Prostate gland (tissue), 2 donors: ENCODE data around the gene CDC123. TPM values are rescaled to one million over a fixed set of nuclear protein-coding genes. Genes with fewer than 3 reads are reported as not detected.

Source experiments
- DNase-seq: peaks from one replicate; pipeline ENCODE4 v3.0.0-alpha.2; 2019; ENCODE audit warnings: low spot score
- H3K27ac ChIP-seq, 2 donors: fragments of 200-600 bp; sonication (generic); 2 replicates each; pipeline ENCODE4 v1.5.1; 2017 to 2019
- H3K27me3 ChIP-seq: fragments of 200-600 bp; sonication (generic); replicated peaks from 2 replicates; pipeline ENCODE4 v1.5.1; 2019; ENCODE audit not compliant: insufficient read depth
- H3K36me3 ChIP-seq, 2 donors: fragments of 200-600 bp; sonication (generic); 1 replicate in 1 of 2; 2 replicates in 1 of 2; pipeline versions ENCODE4 v1.5.1 to v1.8.1; 2017 to 2019
- H3K4me1 ChIP-seq: fragments of 200-600 bp; sonication (generic); replicated peaks from 2 replicates; pipeline ENCODE4 v1.5.1; 2019
- H3K4me3 ChIP-seq, 2 donors: fragments of 200-600 bp; sonication (generic); 2 replicates each; pipeline ENCODE4 v1.5.1; 2017 to 2019
- H3K9me3 ChIP-seq: fragments of 200-600 bp; sonication (generic); 2 replicates; pipeline ENCODE4 v1.5.1; 2017
- POLR2A ChIP-seq: fragments of 450-650 bp; IDR thresholded peaks from one replicate; pipeline ENCODE4 v1.6.1; 2016; ENCODE audit warnings: antibody characterized with exemption, mild to moderate bottlenecking
- POLR2AphosphoS5 ChIP-seq: sonication (generic); formaldehyde crosslinking; IDR thresholded peaks from one replicate; pipeline ENCODE4 v1.6.1; 2017; ENCODE audit warnings: antibody characterized with exemption
- WGBS: methylation state at CpG from one replicate; pipeline ENCODE4 v1.1.5; 2018; 5-methylcytosine and 5-hydroxymethylcytosine counted together
- intact Hi-C: fragments of 100-400 bp; cut with DNase I; formaldehyde crosslinking; loops from one replicate; pipeline ENCODE4 v1.14.2; 2022
- total RNA-seq, 2 donors: library from RNA; depleted of rRNA; stranded (reverse); fragments of >200 nt; gene quantifications; one replicate each; pipeline ENCODE4 v1.1.0, GENCODE V29; 2016
- TF ChIP-seq, protein P1 (sequence below), 4 experiments: fragments of 200-600 bp in 2 of 4; fragments of 450-650 bp in 2 of 4; sonication (generic) in 2 of 4; IDR thresholded peaks; 1 replicate in 3 of 4; 2 replicates in 1 of 4; pipeline ENCODE4 v1.5.1; 2016 to 2019; ENCODE audit warnings: antibody characterized with exemption in 4 of 4, mild to moderate bottlenecking in 2 of 4, moderate library complexity in 2 of 4

CDC123 gene
- total RNA-seq, 2 donors from 2014 or later, result 52.4 to 63.3 TPM

DNA sequence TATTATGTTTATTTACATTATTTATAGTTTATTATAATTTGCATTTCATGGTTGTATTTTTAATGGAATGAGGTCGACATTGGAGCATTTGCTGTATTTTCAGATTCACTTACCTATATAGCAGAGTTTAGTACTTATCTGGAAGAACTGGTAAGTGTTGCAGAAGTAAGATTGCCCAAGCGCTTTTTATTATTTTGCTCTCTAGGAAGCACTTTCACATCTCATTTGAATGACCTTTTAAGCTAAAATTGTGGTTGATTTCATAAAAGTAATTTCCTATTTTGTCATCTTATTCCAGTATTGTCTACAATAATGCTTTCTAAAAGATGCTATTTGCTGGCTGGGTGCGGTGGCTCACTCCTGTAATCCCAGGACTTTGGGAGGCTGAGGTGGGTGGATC, 37.9 kb upstream of the CDC123 start:
- TF ChIP-seq, protein P1, sequence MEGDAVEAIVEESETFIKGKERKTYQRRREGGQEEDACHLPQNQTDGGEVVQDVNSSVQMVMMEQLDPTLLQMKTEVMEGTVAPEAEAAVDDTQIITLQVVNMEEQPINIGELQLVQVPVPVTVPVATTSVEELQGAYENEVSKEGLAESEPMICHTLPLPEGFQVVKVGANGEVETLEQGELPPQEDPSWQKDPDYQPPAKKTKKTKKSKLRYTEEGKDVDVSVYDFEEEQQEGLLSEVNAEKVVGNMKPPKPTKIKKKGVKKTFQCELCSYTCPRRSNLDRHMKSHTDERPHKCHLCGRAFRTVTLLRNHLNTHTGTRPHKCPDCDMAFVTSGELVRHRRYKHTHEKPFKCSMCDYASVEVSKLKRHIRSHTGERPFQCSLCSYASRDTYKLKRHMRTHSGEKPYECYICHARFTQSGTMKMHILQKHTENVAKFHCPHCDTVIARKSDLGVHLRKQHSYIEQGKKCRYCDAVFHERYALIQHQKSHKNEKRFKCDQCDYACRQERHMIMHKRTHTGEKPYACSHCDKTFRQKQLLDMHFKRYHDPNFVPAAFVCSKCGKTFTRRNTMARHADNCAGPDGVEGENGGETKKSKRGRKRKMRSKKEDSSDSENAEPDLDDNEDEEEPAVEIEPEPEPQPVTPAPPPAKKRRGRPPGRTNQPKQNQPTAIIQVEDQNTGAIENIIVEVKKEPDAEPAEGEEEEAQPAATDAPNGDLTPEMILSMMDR (IDR thresholded peaks at IDR 0.05), result no peak
- intact Hi-C loops, result no loop called here
- Histone ChIP-seq H3K4me1 (no peaks in the 10 kb centered on the region), H3K9me3 (no peaks in the 10 kb centered on the region), H3K4me3 (no peak overlapping the region), H3K27ac (no peak overlapping the region), H3K27me3 (no peaks in the 10 kb centered on the region), H3K36me3 (peaks cover 0 to 3% of the 10 kb centered on the region in 2 donors)
- WGBS, result 97% methylated on average over 3 of the region's 3 CpGs
- DNase-seq, result no peak

GRCh38 chr10:12160664-12161063, 35.3 kb upstream of the CDC123 start:
- TF ChIP-seq POLR2A (no peak), POLR2AphosphoS5 (no peak)
- TF ChIP-seq, protein P1 (IDR thresholded peaks at IDR 0.05), result no peak
- intact Hi-C loops, result no loop called here

GRCh38 chr10:12162927-12163326, 33.1 kb upstream of the CDC123 start:
- no peaks in the 10 kb centered on the region for H3K27me3 ChIP-seq
- H3K36me3 ChIP-seq, result no peaks in the 10 kb centered on the region
- no peaks in the 10 kb centered on the region for H3K4me1 ChIP-seq
- intact Hi-C loops, result no loop called here
- no peak for TF ChIP-seq POLR2A
- no peak for TF ChIP-seq POLR2AphosphoS5
- TF ChIP-seq, protein P1 (IDR thresholded peaks at IDR 0.05), result no peak
- no peak overlapping the region for H3K27ac ChIP-seq
- H3K9me3 ChIP-seq, result no peaks in the 10 kb centered on the region
- DNase-seq, result no peak
- 97% methylated on average over 6 of the region's 6 CpGs for WGBS
- H3K4me3 ChIP-seq, result no peak overlapping the region

More at GRCh38 chr10:12160664-12161063, 35.3 kb upstream of the CDC123 start:
- no peaks in the 10 kb centered on the region for H3K27me3 ChIP-seq
- no peak overlapping the region for H3K27ac ChIP-seq
- H3K4me1 ChIP-seq, result no peaks in the 10 kb centered on the region
- WGBS, result 94% methylated on average over 5 of the region's 5 CpGs
- no peaks in the 10 kb centered on the region for H3K9me3 ChIP-seq
- no peak for DNase-seq
- peaks cover 0 to 3% of the 10 kb centered on the region in 2 donors for H3K36me3 ChIP-seq
- H3K4me3 ChIP-seq, result no peak overlapping the region

DNA sequence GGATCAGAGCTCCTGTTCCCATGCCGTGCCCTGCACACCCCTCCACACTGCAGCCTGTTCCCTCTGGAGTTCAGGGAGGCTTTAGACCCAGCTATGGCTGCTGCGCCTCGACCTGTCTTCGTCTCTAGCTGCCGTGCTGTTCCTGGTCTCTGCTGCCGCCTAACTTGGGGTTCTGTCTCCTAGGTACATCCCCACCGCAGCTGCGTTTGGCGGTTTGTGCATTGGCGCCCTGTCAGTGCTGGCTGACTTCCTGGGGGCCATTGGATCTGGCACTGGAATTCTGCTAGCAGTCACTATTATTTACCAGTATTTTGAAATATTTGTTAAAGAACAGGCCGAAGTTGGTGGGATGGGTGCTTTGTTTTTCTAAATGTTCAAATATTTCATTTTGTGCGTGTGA, 31.9 kb upstream of the CDC123 start:
- Histone ChIP-seq H3K27me3 (no peaks in the 10 kb centered on the region), H3K9me3 (no peaks in the 10 kb centered on the region), H3K27ac (no peak overlapping the region), H3K4me1 (no peaks in the 10 kb centered on the region), H3K4me3 (no peak overlapping the region), H3K36me3 (no peaks in the 10 kb centered on the region)
- TF ChIP-seq, protein P1 (IDR thresholded peaks at IDR 0.05), result no peak
- TF ChIP-seq POLR2AphosphoS5, result no peak
- no peak for TF ChIP-seq POLR2A
- WGBS, result 91% methylated on average over 12 of the region's 12 CpGs
- intact Hi-C loops, result no loop called here
- no peak for DNase-seq

DNA sequence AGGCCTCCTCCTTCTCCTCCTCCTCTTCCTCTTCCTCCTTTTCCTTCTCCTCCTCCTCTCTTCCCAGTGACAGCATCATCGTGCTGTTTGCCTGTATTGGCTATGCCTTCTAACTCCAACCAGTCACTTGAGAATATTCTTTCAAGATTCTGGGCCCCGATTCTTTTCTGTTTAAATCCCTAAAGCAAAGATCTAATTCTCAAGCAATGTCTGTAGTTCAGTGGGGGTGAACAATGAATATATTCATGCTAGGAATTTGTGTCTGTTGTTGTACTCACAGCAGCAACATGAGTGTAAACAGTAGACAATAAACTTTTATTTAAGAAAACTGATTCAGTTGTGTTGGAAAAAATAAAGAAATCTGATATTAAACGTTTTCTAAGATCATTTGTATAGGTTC, 31.0 kb upstream of the CDC123 start:
- Histone ChIP-seq H3K36me3 (peaks cover 0 to under 1% of the 10 kb centered on the region in 2 donors), H3K27me3 (no peaks in the 10 kb centered on the region), H3K9me3 (no peaks in the 10 kb centered on the region), H3K4me1 (no peaks in the 10 kb centered on the region), H3K4me3 (no peak overlapping the region), H3K27ac (no peak overlapping the region)
- WGBS, result 80% methylated on average over 3 of the region's 3 CpGs
- DNase-seq, result no peak
- intact Hi-C loops, result no loop called here
- TF ChIP-seq, protein P1 (IDR thresholded peaks at IDR 0.05), result no peak
